GM19397 (cell line): ENCODE data around the gene ANLN.
A peak's percentile ranks its signal among the peaks of the same experiment; 100 is the strongest.
"Not testable (repeated sequence)": the region's sequence is repeated elsewhere in the genome, so short reads cannot be mapped to it uniquely, and the experiment has no call there.

Experiments
- ATAC-seq: cut with Tn5 transposase; IDR thresholded peaks from one replicate; pipeline ENCODE4 v1.9.1; 2021; ENCODE audit warnings: mild to moderate bottlenecking, moderate library complexity; ENCODE audit not compliant: unreplicated experiment

Gene ANLN

DNA sequence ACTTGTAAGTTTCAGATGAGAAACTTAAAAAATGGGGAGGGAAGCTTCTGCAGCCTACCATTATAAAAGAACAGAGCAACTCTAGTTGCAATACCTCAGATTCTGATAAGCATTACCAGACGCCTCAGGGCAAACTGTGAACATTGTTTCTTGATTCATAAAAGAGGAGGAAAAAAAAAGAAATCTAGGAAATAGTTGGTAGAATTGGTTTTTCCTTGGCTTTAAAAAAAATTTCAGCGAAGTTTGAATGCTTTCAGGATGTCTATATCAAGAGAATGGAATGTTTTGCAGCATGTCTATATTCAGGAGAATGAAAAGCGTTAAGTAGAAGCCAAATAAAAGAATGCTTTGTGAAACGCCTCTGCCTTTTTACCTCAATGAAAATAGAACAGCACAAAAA, 17.5 kb upstream of the ANLN start:
- no peak for ATAC-seq

DNA sequence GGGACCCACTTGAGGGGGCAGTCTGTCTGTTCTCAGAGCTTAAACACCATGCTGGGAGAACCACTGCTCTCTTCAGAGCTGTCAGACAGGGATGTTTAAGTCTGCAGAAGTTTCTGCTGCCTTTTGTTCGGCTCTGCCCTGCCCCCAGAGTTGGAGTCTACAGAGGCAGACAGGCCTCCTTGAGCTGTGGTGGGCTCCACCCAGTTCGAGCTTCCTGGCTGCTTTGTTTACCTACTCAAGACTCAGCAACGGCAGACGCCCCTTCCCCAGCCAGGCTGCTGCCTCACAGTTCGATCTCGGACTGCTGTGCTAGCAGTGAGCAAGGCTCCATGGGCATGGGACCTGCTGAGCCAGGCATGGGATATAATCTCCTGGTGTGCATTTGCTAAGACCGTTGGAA, 11.1 kb upstream of the ANLN start:
- ATAC-seq: not testable (repeated sequence)

DNA sequence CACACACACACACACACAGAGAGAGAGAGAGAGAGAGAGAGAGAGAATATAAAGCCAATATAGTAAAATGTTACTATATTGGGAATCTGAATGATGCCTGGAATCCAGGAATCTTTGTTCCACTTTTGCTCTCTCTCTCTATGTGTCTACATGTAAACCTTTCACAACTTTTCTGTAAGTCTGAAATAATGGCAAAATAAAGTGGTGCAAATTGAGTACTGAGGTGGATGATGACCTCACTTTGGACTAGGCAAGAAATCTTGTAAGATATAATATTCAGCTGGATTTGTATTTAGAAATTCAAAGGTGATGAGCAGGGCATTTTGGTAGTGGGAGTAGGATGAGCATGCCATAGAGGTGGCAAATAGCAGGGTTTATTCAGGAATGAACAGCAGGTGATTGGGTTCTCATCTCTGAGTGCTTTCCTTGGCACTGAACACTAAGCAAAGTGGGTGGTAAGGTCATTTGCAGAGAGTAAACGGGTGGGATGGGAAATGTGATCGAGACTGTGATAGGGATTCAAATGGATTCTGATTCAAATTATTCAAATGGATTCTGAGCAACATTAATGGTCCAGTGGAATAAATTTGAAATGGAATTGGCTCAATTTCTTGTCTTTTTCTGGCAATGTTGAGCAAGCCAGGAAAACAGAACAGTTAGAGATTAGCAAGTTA, 9.7 kb upstream of the ANLN start:
- no peak for ATAC-seq

DNA sequence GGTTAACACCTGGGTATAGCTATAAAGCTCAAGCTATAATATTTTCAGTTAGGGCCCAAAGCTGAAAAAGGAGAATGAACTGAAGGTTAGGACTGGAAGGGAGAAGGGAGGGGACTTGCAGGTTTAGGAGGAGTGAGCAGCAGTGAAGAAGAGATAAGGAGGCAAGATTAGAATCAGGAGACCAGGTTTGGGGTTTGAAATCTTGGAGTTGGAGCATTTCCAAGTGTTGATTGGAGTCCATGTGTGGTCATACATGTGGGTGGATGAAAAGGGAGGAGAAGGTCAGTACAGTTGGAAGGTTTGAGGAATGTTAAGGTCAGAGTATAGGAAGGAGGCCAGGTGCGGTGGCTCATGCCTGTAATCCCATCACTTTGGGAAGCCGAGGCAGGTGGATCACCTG, 8.6 kb upstream of the ANLN start:
- no peak for ATAC-seq

DNA sequence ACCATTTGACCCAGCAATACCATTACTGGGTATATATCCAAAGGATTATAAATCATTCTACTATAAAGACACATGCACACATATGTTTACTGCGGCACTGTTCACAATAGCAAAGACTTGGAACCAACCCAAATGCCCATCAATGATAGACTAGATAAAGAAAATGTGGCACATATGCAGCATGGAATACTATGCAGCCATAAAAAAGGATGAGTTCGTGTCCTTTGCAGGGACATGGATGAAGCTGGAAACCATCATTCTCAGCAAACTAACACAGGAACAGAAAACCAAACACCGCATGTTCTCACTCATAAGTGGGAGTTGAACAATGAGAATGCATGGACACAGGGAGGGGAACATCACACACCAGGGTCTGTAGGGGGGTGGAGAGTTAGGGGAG, 6.4 kb upstream of the ANLN start:
- not testable (repeated sequence) for ATAC-seq

DNA sequence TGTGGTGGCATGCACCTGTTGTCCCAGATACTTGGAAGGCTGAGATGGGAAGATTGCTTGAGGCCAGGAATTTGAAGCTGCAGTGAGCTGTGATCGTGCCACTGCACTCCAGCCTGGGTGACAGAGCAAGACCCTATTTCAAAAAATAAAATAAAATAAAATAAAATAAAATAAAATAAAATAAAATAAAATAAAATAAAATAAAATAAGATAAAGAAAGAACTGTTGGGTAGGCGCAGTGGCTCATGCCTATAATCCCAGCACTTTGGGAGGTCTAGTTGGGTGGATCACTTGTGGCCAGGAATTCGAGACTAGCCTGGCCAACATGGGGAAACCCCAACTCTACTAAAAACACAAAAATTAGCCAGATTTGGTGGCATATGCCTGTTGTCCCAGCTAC, 4.0 kb upstream of the ANLN start:
- not testable (repeated sequence) for ATAC-seq

DNA sequence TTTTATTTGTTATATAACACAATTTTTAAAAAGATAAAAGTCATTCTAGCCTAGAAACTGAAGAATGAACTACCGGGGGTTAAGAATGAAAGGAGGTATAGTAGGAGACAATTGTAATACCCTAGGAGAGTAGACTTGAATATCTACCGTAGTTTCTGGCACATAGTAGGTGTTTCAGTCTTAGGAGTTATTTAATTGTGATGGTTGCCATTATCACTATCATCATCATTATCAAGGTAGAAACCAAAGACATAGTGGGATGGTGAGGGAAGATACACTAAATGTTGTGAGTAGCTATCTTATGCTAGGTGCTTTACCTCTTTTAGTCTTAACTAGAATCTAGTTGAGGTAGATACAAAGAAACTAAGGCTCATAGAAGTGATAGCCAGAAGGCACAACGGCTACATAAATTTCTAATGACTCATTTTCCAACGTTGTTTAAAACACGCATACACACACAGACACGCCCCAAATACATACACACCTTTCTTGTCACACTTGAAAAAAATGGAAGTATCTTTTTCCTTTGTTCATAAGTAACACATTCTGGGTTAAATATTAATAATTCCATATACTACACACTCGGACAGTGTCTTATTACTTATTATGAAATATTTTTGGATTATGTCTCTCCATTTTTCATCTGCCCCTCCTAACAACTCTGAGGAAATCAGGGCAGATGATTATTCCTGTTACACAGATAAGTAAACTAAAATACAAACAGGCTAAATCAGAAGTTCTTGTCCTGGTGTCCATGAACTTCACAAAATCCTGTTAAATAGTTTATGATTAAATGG, 2.0 kb upstream of the ANLN start:
- no peak for ATAC-seq

DNA sequence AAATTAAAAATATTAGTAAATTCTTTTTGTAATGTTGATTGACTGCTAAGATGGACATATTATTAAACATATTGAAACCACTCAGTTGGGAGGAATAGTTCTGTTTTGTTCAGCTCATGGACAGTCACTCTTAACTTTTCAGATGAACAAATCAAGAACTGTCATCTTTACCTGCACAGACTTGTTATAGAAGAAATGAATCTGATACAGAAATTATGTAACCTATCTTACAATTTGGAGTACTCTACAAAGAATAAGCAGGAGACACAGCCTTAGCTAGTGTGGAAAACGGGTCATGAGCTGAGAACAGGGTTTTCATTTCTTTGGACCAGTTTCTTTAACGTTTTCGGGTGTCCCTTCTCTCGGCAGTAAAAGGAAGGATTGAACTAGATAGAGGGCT, 1.2 kb upstream of the ANLN start:
- no peak for ATAC-seq

DNA sequence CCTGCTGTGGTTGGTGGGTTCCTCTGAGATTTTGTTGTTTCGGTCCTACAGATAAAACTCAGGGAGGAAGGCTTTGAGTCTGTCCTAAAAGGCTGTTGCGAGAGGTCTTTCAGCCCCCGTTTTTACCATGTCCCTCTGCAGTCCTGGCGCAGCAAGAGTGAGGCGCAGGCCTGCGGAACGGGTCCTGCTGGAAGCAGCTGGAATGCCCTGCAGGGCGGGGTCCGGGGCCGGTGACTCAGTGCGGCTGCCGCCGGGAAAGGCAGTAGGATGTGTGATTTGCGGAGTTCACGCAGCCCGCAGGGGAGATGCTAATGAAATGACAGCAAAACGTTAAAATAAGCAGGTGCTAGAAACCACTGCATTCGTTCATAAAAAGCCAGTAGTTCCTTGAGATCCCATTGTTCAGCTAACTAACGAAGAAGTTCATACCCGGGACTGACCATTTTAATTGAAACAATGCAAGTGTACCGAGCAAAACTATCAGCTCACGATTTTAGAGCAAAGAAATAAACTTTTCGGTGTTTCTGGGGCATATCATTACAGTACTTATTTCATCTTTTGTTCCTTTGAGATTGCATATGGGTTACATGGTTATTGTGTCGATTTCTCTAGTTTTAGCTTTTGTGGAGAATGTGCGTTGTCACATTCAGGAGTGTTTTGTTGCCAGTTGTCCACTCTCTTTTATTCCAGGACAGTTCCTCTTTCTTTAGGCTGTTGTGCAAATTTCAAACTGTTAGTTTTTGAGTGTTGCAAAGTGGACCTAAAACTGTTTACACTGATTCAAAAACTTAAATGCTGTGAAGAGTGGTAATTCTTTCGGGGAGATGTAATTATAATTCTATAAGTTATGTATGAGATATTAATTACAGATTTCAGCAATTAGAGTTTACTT, 783 bp downstream of the ANLN start:
- peak; percentile 25 for ATAC-seq

DNA sequence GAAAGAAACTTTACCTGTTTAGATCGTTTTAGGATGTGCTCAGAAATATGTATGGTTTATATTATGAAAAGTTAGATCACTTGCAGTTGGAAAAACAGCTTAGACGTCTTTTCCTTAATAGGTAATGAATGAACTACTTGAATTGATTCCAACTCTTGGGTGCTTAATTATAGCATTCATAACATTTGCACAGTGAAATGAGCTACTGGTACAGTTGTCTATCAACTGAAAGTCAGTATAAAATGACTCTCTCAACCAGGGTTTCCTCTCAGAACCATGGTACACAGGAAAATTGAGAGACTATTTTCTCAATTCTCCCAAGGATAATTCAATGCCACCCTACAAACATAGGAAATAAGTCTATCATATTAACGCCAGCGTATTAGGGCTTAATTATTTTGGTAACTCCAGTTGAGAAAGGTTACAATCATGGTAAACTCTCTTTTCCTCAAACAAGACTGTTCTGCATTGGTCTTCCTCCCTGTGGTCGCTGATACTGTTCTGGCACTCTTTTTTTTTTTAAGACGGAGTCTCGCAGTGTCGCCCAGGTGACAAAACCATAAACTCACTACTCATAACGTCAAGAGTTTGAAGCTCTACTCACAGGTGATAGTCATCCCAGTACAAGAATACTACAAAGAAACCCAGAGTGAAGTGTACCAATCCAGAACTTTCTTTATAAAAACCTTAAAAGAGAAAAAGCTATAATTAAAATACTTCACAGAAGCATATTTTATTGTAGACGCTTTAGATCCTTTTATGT, 2.0 kb downstream of the ANLN start:
- ATAC-seq: no peak

DNA sequence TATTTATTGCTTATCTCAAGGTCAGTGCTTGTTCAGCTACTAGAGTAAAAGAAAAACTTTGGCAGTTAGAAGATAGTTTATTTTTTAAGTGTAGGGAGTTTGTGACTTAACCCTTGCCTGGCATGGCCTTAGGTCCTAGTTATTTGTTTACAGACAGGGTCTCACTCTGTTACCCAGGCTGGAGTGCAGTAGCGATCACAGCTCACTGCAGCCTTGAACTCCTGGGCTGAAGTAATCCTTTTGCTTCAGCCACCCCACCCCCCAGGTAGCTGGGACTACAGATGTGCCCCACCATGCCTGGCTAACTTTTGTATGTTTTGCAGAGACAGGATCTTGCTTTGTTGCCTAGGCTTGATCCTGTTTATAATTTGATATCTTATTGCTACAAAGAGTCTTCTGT, 4.2 kb downstream of the ANLN start:
- ATAC-seq: no peak

DNA sequence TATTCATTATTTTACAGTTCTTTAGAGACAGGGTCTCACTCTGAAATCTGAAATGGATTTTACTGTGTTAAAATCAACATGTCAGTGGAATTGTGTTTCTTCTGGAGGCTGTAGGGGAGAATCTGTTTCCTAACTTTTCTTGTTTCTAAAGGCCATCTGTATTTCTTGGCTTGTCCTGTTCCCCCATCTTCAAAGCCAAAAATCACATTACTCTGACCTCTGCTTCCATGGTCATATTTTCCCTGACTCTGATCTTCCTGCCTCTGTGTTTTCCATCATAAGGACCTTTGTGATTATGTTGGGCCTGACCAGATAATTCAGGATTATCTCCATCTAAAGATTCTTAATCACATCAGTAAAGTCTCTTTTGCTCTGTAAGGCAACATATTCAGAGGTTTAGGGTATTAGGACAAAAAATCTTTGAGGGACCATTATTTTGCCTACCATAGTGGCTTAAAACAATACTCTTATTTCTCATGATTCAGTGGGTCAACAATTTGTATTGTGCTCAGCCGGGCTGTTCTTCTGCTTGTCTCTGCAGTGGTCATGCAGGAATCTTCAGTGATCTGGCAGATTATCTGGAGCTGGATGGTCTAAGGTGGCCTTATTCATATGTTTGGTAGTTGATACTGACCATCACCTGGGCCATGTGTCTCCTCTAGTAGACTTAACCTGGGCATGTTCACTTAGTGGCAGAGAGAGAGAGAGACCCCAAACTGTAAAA, 5.7 kb downstream of the ANLN start:
- ATAC-seq: no peak

DNA sequence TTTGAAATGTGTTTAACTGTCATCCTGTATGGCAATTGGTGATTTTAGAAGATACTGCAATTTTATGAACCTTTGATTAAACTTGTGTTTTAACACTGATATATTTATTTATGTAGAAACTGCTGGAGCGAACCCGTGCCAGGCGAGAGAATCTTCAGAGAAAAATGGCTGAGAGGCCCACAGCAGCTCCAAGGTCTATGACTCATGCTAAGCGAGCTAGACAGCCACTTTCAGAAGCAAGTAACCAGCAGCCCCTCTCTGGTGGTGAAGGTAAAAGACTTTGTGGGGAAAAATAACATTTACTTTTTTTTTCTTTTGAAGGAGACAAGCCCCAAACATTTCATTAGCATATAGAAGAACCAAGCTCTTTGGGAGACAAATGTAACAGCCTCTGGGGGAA, 6.5 kb downstream of the ANLN start:
- no peak for ATAC-seq

DNA sequence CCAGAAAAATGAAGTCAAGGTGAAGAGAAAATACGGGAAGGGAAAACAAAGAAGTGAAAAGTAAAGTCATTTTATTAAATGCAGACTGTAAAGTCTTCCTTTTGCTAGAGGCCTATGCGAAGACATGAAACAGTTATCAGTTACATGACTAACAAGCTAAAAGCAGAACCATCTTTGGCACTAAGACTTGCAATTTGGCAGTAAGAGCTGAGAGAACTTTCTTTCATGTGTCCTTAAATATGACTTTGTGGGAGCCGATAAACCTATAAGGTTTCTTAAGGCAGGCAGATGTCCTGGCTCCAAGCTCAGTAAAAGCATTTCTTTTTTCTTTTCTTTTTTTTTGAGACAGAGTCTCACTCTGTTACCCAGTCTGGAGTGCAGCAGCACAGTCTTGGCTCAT, 10.4 kb downstream of the ANLN start:
- ATAC-seq: no peak

DNA sequence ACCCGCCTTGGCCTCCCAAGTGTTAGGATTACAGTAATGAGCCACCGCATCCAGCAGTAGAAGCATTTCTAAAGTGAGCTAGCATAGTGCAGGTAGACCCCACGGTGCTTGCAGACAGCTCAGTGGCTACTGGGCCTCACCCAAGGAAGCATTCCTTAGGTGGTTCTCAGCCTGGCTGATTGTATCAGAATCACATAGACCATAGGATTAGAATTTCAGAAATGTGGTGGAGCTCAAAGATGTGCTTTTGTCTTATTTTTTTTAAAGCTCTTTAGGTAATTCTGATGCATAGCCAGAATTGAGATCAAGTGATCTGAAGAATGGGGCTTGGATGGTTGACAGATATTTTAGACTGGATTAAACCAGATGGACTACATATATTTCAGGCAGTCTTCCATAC, 10.9 kb downstream of the ANLN start:
- ATAC-seq: no peak

DNA sequence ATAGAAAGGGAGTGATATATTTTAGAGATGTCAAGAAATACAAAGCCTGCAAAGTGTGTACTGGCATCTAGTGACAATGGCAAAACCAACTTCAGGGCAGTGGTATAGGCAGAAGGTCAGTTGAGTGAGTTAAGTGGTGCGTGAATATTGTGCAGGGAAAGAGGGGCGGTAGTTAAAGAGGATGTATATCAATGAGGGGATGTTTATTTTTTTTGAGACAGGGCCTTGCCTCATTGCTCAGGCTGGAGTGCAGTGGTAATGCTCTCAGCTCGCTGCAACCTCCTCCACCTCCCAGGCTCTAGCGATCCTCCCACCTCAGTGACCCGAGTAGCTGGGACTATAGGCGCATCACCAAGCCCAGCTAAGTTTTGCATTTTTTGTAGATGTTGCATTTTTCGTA, 13.8 kb downstream of the ANLN start:
- ATAC-seq: no peak

DNA sequence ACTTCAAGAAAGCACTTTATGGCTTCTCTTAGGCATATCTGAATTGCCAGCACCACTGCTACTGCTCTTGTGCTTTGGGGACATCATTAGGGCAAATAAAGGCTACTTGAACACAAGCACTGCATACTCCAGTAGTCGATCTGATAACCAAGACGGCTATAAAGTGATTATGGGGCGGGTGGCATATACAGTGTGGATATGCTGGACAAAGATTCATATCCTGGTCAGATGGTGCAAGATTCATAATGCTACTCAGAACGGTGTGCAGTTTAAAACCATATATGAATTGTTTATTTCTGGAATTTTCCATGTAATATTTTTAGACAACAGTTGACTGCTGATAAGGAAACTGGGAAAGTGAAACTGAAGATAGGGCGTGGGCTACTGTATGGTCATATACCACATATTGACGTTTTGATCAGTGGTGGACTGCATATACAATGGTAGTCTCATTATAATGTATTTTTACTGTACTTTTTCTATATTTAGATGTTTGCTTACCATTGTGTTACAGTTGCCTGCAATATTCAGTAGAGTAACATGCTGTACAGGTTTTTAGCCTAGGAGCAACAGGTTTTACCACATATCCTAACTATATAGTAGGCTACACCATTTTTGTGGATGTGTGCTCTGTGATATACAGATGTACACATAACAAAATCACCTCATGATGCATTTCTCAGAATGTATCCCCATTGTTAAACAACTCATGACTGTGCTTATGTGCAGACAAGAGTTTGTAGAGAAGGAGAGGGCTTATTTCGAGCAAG, 15.2 kb downstream of the ANLN start:
- no peak for ATAC-seq

DNA sequence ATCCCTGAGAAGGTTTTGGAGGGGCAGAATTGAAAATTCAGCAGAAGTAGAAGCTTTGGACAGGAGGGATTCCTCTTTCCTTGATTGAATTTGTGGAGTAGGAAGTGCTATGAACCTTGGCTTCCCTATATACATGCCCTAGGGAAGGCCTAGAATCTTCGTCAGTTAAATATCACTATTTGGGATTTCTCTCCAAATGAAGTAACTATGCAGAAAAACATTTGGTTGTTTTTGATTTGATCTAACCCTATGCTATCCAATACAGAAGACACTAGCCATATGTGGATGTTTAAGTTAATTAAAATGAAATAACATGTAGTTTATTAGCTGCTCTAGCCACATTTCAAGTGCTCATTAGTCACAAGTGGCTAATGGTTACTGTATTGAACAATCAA, 15.7 kb downstream of the ANLN start:
- ATAC-seq: no peak

DNA sequence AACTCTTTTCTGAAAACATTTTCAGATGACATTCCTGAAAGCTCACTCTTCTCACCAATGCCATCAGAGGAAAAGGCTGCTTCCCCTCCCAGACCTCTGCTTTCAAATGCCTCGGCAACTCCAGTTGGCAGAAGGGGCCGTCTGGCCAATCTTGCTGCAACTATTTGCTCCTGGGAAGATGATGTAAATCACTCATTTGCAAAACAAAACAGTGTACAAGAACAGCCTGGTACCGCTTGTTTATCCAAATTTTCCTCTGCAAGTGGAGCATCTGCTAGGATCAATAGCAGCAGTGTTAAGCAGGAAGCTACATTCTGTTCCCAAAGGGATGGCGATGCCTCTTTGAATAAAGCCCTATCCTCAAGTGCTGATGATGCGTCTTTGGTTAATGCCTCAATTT, 16.5 kb downstream of the ANLN start:
- no peak for ATAC-seq
